ENCODE results near the gene KIAA1755.

KIAA1755 gene

DNA sequence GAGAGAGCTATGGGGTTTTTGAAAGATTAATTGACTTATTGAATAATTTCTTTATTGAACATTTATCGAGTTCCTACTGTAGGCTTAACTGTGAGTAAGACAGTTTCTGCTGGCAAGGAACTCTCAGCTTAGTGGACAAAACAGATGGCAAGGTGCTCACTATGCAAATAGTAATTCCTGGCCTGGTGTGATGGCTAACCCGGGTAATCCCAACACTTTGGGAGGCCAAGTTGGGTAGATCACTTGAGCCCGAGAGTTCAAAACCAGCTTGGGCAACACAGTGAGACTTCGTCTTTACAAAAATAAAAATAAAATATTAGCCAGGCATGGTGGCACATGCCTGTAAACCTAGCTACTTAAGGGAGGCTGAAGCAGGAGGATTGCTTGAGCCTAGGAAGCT is 82.0 kb downstream of the KIAA1755 start:
- Histone ChIP-seq H3K79me2 (ENCODE audit: control insufficient read depth, low read length) (no peaks in the 10 kb centered on the region), H3K4me1 (ENCODE audit: control insufficient read depth, low read length) (no peaks in the 10 kb centered on the region), H3K36me3 (ENCODE audit: control insufficient read depth, low read length) (no peaks in the 10 kb centered on the region), H3K4me2 (ENCODE audit: low read length) (no peak overlapping the region), H4K20me1 (ENCODE audit: control insufficient read depth, insufficient read depth, low read depth, low read length) (no peaks in the 10 kb centered on the region), H3K27ac (ENCODE audit: low read depth, low read length) (no peak overlapping the region), H3K9me2 (replicated peaks; ENCODE audit: control insufficient read depth, low read length) (no peaks in the 10 kb centered on the region), H3K4me3 (ENCODE audit: low read length) (no peak overlapping the region), H3K27me3 (ENCODE audit: control insufficient read depth, low read length) (peaks cover 5% of the 10 kb centered on the region; the same call in 1 of the 2 replicates), H3F3A (ENCODE audit: control insufficient read depth, insufficient read depth) (no peaks in the 10 kb centered on the region), H3K9me3 (ENCODE audit: control insufficient read depth, insufficient read depth, low read length) (no peaks in the 10 kb centered on the region)
- TF ChIP-seq, protein P1, sequence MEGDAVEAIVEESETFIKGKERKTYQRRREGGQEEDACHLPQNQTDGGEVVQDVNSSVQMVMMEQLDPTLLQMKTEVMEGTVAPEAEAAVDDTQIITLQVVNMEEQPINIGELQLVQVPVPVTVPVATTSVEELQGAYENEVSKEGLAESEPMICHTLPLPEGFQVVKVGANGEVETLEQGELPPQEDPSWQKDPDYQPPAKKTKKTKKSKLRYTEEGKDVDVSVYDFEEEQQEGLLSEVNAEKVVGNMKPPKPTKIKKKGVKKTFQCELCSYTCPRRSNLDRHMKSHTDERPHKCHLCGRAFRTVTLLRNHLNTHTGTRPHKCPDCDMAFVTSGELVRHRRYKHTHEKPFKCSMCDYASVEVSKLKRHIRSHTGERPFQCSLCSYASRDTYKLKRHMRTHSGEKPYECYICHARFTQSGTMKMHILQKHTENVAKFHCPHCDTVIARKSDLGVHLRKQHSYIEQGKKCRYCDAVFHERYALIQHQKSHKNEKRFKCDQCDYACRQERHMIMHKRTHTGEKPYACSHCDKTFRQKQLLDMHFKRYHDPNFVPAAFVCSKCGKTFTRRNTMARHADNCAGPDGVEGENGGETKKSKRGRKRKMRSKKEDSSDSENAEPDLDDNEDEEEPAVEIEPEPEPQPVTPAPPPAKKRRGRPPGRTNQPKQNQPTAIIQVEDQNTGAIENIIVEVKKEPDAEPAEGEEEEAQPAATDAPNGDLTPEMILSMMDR (IDR thresholded peaks at IDR 0.05; ENCODE audit: low read depth, low read length, poor library complexity, severe bottlenecking): no peak
- no peak for TF ChIP-seq EZH2phosphoT487 (IDR thresholded peaks at IDR 0.05; ENCODE audit: borderline replicate concordance, low read length)

DNA sequence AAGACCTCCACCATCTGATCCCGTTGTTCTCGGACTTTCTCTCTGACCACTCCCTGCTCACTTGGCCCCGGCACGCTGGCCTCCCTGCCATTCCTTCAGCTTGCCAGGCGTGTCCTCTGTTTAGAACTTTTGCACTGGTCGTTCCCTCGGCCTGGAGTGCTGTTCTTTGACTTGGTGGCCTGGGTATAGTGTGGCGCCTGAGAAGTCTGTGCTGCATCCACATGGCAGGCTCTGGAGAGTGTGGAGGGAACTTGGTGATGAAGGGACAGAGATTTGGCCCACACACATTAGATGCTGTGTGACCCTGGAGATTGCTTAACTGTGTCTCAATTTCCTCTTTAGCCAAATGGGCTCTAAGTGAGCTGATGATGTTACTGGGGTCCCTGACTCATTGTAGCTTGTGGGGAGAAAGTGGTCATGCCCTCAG is 82.5 kb downstream of the KIAA1755 start:
- no peak overlapping the region for H3K4me2 ChIP-seq (ENCODE audit: low read length)
- H3K27me3 ChIP-seq (ENCODE audit: control insufficient read depth, low read length): peaks cover 5% of the 10 kb centered on the region; the same call in 1 of the 2 replicates
- no peaks in the 10 kb centered on the region for H3K9me3 ChIP-seq (ENCODE audit: control insufficient read depth, insufficient read depth, low read length)
- no peaks in the 10 kb centered on the region for H3K4me1 ChIP-seq (ENCODE audit: control insufficient read depth, low read length)
- TF ChIP-seq EZH2phosphoT487 (IDR thresholded peaks at IDR 0.05; ENCODE audit: borderline replicate concordance, low read length): no peak
- TF ChIP-seq, protein P1 (IDR thresholded peaks at IDR 0.05; ENCODE audit: low read depth, low read length, poor library complexity, severe bottlenecking): no peak
- no peaks in the 10 kb centered on the region for H3K79me2 ChIP-seq (ENCODE audit: control insufficient read depth, low read length)
- H3K36me3 ChIP-seq (ENCODE audit: control insufficient read depth, low read length): no peaks in the 10 kb centered on the region
- H3K4me3 ChIP-seq (ENCODE audit: low read length): no peak overlapping the region
- no peaks in the 10 kb centered on the region for H3F3A ChIP-seq (ENCODE audit: control insufficient read depth, insufficient read depth)
- no peaks in the 10 kb centered on the region for H4K20me1 ChIP-seq (ENCODE audit: control insufficient read depth, insufficient read depth, low read depth, low read length)
- no peak overlapping the region for H3K27ac ChIP-seq (ENCODE audit: low read depth, low read length)
- no peaks in the 10 kb centered on the region for H3K9me2 ChIP-seq (replicated peaks; ENCODE audit: control insufficient read depth, low read length)

DNA sequence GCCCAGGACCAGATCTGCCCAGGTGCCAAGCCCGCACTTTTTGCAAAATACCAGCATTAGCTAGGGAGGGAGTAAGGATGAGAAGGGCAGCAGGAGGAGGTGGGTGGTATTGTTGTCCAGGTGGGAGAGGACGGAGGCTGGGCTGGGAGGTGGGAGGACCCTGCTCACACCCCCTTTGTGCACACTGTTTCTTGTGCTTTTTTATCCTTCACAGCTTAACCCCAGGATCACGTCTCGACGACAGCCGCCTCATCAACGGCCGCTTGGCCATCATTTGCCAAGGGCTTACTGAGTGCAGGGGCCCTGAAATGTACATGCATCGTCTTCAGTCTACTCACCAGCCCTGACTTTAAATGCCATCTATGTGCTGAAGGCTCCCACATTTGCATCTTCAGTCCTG is 83.3 kb downstream of the KIAA1755 start:
- H3K9me3 ChIP-seq (ENCODE audit: control insufficient read depth, insufficient read depth, low read length): no peaks in the 10 kb centered on the region
- no peak for TF ChIP-seq EZH2phosphoT487 (IDR thresholded peaks at IDR 0.05; ENCODE audit: borderline replicate concordance, low read length)
- TF ChIP-seq, protein P1 (IDR thresholded peaks at IDR 0.05; ENCODE audit: low read depth, low read length, poor library complexity, severe bottlenecking): no peak
- H3K4me3 ChIP-seq (ENCODE audit: low read length): no peak overlapping the region
- no peaks in the 10 kb centered on the region for H3K9me2 ChIP-seq (replicated peaks; ENCODE audit: control insufficient read depth, low read length)
- no peak overlapping the region for H3K4me2 ChIP-seq (ENCODE audit: low read length)
- H3K4me1 ChIP-seq (ENCODE audit: control insufficient read depth, low read length): no peaks in the 10 kb centered on the region
- H3K79me2 ChIP-seq (ENCODE audit: control insufficient read depth, low read length): no peaks in the 10 kb centered on the region
- no peaks in the 10 kb centered on the region for H4K20me1 ChIP-seq (ENCODE audit: control insufficient read depth, insufficient read depth, low read depth, low read length)
- no peaks in the 10 kb centered on the region for H3K36me3 ChIP-seq (ENCODE audit: control insufficient read depth, low read length)
- H3K27ac ChIP-seq (ENCODE audit: low read depth, low read length): no peak overlapping the region
- H3K27me3 ChIP-seq (ENCODE audit: control insufficient read depth, low read length): peaks cover under 1% of the 10 kb centered on the region; the same call in 1 of the 2 replicates
- no peaks in the 10 kb centered on the region for H3F3A ChIP-seq (ENCODE audit: control insufficient read depth, insufficient read depth)

Measured in DOHH2 (cell line).